ENCODE data around the gene DENND1A.
"Not testable (repeated sequence)": the region's sequence is repeated elsewhere in the genome, so short reads cannot be mapped to it uniquely, and the experiment has no call there.

Gene DENND1A

GRCh38 chr9:123645126-123645525, 284.8 kb downstream of the DENND1A start:
- no peaks in the 10 kb centered on the region for H3K9me3 ChIP-seq (ENCODE audit: control insufficient read depth, insufficient read depth, low read length)
- H3K27me3 ChIP-seq (ENCODE audit: control insufficient read depth, insufficient read depth, low read length), result no peaks in the 10 kb centered on the region
- DNase-seq (ENCODE audit: low read depth, low spot score), result no peak
- H3K27ac ChIP-seq (ENCODE audit: low read length), result no peak overlapping the region
- no peak overlapping the region for H3K4me3 ChIP-seq (ENCODE audit: low read length)
- no peaks in the 10 kb centered on the region for H3K4me1 ChIP-seq (ENCODE audit: control insufficient read depth, insufficient read depth, low read length)
- no CpG with 5 or more reads among the region's 4 CpGs for WGBS (ENCODE audit: insufficient coverage, insufficient read length)
- peaks cover 2% of the 10 kb centered on the region; the same call in 1 of the 2 replicates for H3K36me3 ChIP-seq (ENCODE audit: control insufficient read depth, insufficient read depth, low read length)

DNA sequence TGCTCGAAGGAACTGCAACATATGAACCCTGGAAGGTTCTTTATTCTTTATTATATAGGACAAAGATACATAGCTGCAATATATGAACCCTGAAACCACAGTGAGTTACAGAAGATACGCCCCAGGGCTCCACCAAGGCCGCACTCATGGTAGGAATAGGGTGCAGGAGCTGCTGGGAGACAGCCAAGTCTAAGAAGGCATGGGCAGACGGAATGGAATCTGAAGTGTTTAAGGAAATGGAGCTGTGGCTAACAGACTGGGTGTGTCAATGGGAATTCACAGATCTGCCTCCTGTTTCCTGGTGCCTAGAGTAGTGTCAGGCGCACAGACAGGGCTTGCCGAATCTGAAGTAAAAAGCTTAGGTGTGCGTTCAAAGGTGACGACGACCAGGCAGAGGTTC, 286.4 kb downstream of the DENND1A start:
- no CpG with 5 or more reads among the region's 9 CpGs for WGBS (ENCODE audit: insufficient coverage, insufficient read length)
- Histone ChIP-seq H3K27ac (ENCODE audit: low read length) (no peak overlapping the region), H3K4me1 (ENCODE audit: control insufficient read depth, insufficient read depth, low read length) (no peaks in the 10 kb centered on the region), H3K4me3 (ENCODE audit: low read length) (no peak overlapping the region), H3K27me3 (ENCODE audit: control insufficient read depth, insufficient read depth, low read length) (no peaks in the 10 kb centered on the region), H3K36me3 (ENCODE audit: control insufficient read depth, insufficient read depth, low read length) (peaks cover 2% of the 10 kb centered on the region; the same call in 1 of the 2 replicates), H3K9me3 (ENCODE audit: control insufficient read depth, insufficient read depth, low read length) (no peaks in the 10 kb centered on the region)
- no peak for DNase-seq (ENCODE audit: low read depth, low spot score)

GRCh38 chr9:123642291-123643278, 287.3 kb downstream of the DENND1A start:
- no peak overlapping the region for H3K27ac ChIP-seq (ENCODE audit: low read length)
- no peaks in the 10 kb centered on the region for H3K4me1 ChIP-seq (ENCODE audit: control insufficient read depth, insufficient read depth, low read length)
- H3K27me3 ChIP-seq (ENCODE audit: control insufficient read depth, insufficient read depth, low read length), result no peaks in the 10 kb centered on the region
- WGBS (ENCODE audit: insufficient coverage, insufficient read length), result no CpG with 5 or more reads among the region's 12 CpGs
- H3K4me3 ChIP-seq (ENCODE audit: low read length), result no peak overlapping the region
- DNase-seq (ENCODE audit: low read depth, low spot score), result no peak
- H3K36me3 ChIP-seq (ENCODE audit: control insufficient read depth, insufficient read depth, low read length), result no peaks in the 10 kb centered on the region; the same call in 1 of the 2 replicates
- H3K9me3 ChIP-seq (ENCODE audit: control insufficient read depth, insufficient read depth, low read length), result no peaks in the 10 kb centered on the region

- no peak overlapping the region for H3K27ac ChIP-seq (ENCODE audit: low read length)
- no CpG with 5 or more reads among the region's 4 CpGs for WGBS (ENCODE audit: insufficient coverage, insufficient read length)
These were observed 289.1 kb downstream of the DENND1A start for GRCh38 chr9:123640792-123641222.

DNA sequence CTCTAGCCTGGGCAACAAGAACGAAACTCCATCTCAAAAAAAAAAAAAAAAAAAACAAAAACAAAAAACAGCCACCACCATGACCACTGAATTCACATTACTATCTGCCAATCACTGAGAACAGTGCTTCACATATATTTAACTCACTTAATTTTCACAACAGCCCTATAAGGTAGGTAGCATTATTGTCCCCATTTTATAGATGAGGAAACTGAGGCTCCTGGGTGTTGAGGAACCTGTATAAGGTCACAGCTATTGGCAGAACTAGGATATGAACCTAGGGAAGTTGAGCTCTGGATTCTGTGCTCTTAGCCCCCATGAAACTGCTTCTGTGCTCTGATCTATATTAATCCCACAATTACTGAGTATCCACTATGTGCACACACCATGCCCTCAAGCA, 290.2 kb downstream of the DENND1A start:
- no peak overlapping the region for H3K27ac ChIP-seq (ENCODE audit: low read length)
- WGBS (ENCODE audit: insufficient coverage, insufficient read length), result no CpG with 5 or more reads among the region's 1 CpG
- H3K4me3 ChIP-seq (ENCODE audit: low read length), result no peak overlapping the region
- no peaks in the 10 kb centered on the region for H3K27me3 ChIP-seq (ENCODE audit: control insufficient read depth, insufficient read depth, low read length)
- DNase-seq (ENCODE audit: low read depth, low spot score), result no peak
- no peaks in the 10 kb centered on the region for H3K4me1 ChIP-seq (ENCODE audit: control insufficient read depth, insufficient read depth, low read length)
- no peaks in the 10 kb centered on the region for H3K9me3 ChIP-seq (ENCODE audit: control insufficient read depth, insufficient read depth, low read length)
- H3K36me3 ChIP-seq (ENCODE audit: control insufficient read depth, insufficient read depth, low read length), result no peaks in the 10 kb centered on the region; the same call in 1 of the 2 replicates

More at GRCh38 chr9:123640792-123641222, 289.1 kb downstream of the DENND1A start:
- Histone ChIP-seq H3K36me3 (ENCODE audit: control insufficient read depth, insufficient read depth, low read length) (no peaks in the 10 kb centered on the region; the same call in 1 of the 2 replicates), H3K4me1 (ENCODE audit: control insufficient read depth, insufficient read depth, low read length) (no peaks in the 10 kb centered on the region), H3K4me3 (ENCODE audit: low read length) (no peak overlapping the region), H3K9me3 (ENCODE audit: control insufficient read depth, insufficient read depth, low read length) (no peaks in the 10 kb centered on the region), H3K27me3 (ENCODE audit: control insufficient read depth, insufficient read depth, low read length) (no peaks in the 10 kb centered on the region)
- no peak for DNase-seq (ENCODE audit: low read depth, low spot score)

DNA sequence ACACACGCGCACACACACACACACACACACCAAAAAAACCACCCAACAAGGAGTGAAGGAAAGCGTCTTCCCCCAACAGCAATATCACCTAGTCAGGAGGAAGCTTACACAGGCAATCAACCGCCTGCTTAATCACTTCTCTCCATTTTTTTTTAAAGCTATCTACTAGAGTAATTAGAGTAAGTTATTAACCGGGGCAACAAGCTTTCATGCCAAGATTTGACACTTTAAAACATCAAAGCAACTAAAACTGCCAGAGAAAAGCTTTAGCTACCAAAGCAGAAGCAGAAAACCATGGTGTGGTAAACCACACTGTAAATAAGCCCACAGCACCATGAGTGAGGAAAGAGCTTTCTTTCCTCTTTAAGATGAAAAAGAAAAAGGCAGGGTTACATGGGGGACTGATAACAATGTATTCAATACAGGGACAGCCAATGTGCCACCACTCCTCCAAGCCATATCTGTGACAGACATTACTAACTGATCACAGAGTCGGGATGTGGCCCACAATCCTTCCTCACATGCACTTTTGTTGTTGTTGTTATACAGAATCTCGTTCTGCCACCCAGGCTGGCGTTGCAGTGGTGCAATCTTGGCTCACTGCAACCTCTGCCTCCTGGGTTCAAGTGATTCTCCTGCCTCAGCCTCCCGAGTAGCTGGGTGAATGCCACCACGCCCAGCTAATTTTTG, 291.8 kb downstream of the DENND1A start:
- no peaks in the 10 kb centered on the region for H3K9me3 ChIP-seq (ENCODE audit: control insufficient read depth, insufficient read depth, low read length)
- no peak for DNase-seq (ENCODE audit: low read depth, low spot score)
- H3K27ac ChIP-seq (ENCODE audit: low read length), result no peak overlapping the region
- H3K4me1 ChIP-seq (ENCODE audit: control insufficient read depth, insufficient read depth, low read length), result no peaks in the 10 kb centered on the region
- no peaks in the 10 kb centered on the region for H3K36me3 ChIP-seq (ENCODE audit: control insufficient read depth, insufficient read depth, low read length)
- H3K27me3 ChIP-seq (ENCODE audit: control insufficient read depth, insufficient read depth, low read length), result no peaks in the 10 kb centered on the region
- H3K4me3 ChIP-seq (ENCODE audit: low read length), result no peak overlapping the region
- no CpG with 5 or more reads among the region's 10 CpGs for WGBS (ENCODE audit: insufficient coverage, insufficient read length)

GRCh38 chr9:123637606-123637944, 292.4 kb downstream of the DENND1A start:
- Histone ChIP-seq H3K4me3 (ENCODE audit: low read length) (no peak overlapping the region), H3K9me3 (ENCODE audit: control insufficient read depth, insufficient read depth, low read length) (no peaks in the 10 kb centered on the region), H3K4me1 (ENCODE audit: control insufficient read depth, insufficient read depth, low read length) (no peaks in the 10 kb centered on the region), H3K36me3 (ENCODE audit: control insufficient read depth, insufficient read depth, low read length) (no peaks in the 10 kb centered on the region), H3K27ac (ENCODE audit: low read length) (no peak overlapping the region), H3K27me3 (ENCODE audit: control insufficient read depth, insufficient read depth, low read length) (no peaks in the 10 kb centered on the region)
- WGBS (ENCODE audit: insufficient coverage, insufficient read length), result no CpG with 5 or more reads among the region's 3 CpGs
- DNase-seq (ENCODE audit: low read depth, low spot score), result no peak

GRCh38 chr9:123636805-123637204, 293.1 kb downstream of the DENND1A start:
- H3K36me3 ChIP-seq (ENCODE audit: control insufficient read depth, insufficient read depth, low read length); H3K9me3 ChIP-seq (ENCODE audit: control insufficient read depth, insufficient read depth, low read length); H3K27ac ChIP-seq (ENCODE audit: low read length); H3K4me1 ChIP-seq (ENCODE audit: control insufficient read depth, insufficient read depth, low read length); DNase-seq (ENCODE audit: low read depth, low spot score); H3K27me3 ChIP-seq (ENCODE audit: control insufficient read depth, insufficient read depth, low read length); H3K4me3 ChIP-seq (ENCODE audit: low read length): not testable (repeated sequence)
- no CpG with 5 or more reads among the region's 10 CpGs for WGBS (ENCODE audit: insufficient coverage, insufficient read length)

DNA sequence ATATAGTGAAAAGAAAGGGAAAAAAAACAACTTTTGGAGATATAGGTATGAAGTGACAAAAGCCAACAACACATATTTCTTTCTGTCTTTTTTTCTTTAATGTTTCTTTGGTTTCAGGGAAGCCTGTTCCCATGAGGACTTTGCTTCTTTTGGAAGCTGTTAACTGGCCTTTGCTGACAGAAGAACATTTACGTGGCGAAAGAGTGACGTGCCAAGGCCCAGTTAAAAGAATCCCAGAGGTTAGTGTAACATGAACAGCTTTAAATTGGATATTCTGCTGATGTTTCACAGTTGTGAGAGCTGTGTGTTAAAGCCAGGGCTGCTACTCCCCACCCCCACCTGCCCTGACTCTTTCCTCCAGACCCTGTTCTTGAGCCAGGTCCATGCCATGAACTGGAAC, 298.1 kb downstream of the DENND1A start:
- H3K4me1 ChIP-seq (ENCODE audit: control insufficient read depth, insufficient read depth, low read length), result no peaks in the 10 kb centered on the region
- WGBS (ENCODE audit: insufficient coverage, insufficient read length), result no CpG with 5 or more reads among the region's 3 CpGs
- H3K27me3 ChIP-seq (ENCODE audit: control insufficient read depth, insufficient read depth, low read length), result no peaks in the 10 kb centered on the region
- H3K4me3 ChIP-seq (ENCODE audit: low read length), result no peak overlapping the region
- no peak for DNase-seq (ENCODE audit: low read depth, low spot score)
- H3K27ac ChIP-seq (ENCODE audit: low read length), result no peak overlapping the region
- no peaks in the 10 kb centered on the region for H3K36me3 ChIP-seq (ENCODE audit: control insufficient read depth, insufficient read depth, low read length)
- no peaks in the 10 kb centered on the region for H3K9me3 ChIP-seq (ENCODE audit: control insufficient read depth, insufficient read depth, low read length)

DNA sequence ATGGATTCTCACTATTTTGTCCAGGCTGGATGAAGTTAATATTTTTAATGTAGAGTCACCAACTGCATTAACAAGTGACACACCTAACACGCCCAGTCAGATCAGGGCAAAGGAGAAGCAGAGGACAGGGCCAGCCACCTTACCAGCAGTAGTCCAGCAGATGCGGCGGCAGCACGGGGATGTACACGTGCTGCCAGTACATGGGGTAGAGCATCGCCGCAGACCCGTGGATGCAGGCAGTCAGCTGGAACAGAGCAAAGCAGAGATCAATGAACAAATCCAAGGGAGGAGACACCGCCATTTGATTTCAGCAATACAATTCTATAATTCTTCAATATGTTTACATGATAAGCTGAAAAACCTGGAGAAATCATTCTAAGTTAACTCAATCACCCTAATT, 299.7 kb downstream of the DENND1A start:
- no peak overlapping the region for H3K4me3 ChIP-seq (ENCODE audit: low read length)
- no CpG with 5 or more reads among the region's 9 CpGs for WGBS (ENCODE audit: insufficient coverage, insufficient read length)
- H3K4me1 ChIP-seq (ENCODE audit: control insufficient read depth, insufficient read depth, low read length), result no peaks in the 10 kb centered on the region
- no peak for DNase-seq (ENCODE audit: low read depth, low spot score)
- H3K9me3 ChIP-seq (ENCODE audit: control insufficient read depth, insufficient read depth, low read length), result no peaks in the 10 kb centered on the region
- no peak overlapping the region for H3K27ac ChIP-seq (ENCODE audit: low read length)
- H3K27me3 ChIP-seq (ENCODE audit: control insufficient read depth, insufficient read depth, low read length), result no peaks in the 10 kb centered on the region
- H3K36me3 ChIP-seq (ENCODE audit: control insufficient read depth, insufficient read depth, low read length), result no peaks in the 10 kb centered on the region

All from iPS DF 6.9 (cell line).